HT-29 (cell line): Measurements from ENCODE around the gene VAMP8. TPM values are rescaled to one million over a fixed set of nuclear protein-coding genes. Genes with fewer than 3 reads are reported as not detected.
"Not testable (repeated sequence)": the region's sequence is repeated elsewhere in the genome, so short reads cannot be mapped to it uniquely, and the experiment has no call there.

Experiments
- DNase-seq: peaks from one replicate; pipeline ENCODE4 v3.0.0-alpha.2; 2015; ENCODE audit warnings: low spot score
- total RNA-seq: library from RNA; depleted of rRNA; stranded (reverse); fragments of >200 nt; shearing (Covaris generic); gene quantifications from 2 replicates; pipeline ENCODE4 v1.2.3, GENCODE V29; 2014

The VAMP8 gene
- total RNA-seq, 1 experiment from 2014 or later: 92.3 TPM

DNA sequence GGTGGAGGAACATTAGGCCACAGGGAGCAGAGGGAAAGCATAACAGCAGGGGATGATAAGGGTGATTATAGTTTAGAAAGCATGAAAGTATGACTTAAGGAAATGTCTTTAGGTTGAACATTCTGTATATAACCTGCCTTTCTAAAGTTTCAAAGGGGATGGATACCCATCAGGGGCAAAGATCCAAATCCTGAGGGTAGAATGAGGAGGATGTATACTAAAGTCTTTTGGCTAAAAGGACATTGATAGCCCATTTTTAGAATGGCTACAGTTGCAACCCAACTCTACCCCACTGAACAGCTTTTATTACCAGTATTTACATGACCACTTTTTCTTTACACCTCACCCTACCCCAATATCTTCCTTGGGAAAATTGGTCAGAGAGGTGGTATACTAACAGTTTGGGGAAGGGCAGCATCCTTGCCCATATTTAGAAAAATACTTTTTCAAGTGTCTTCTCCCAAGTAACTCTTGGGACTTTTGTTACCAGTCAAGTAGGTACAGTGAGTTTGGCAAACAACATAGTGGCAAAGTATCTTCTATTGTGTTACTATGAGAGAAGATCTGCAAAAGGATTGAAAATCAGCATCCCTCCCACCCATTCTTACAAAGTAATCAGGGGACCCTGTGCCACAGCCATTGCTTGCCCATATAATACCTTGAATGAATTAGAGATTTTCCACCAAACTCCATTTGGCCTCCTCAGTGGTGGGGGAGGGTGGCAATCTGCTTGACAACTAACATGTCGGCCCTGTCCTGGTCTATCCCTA lies 30.1 kb upstream of the VAMP8 start:
- no peak for DNase-seq

DNA sequence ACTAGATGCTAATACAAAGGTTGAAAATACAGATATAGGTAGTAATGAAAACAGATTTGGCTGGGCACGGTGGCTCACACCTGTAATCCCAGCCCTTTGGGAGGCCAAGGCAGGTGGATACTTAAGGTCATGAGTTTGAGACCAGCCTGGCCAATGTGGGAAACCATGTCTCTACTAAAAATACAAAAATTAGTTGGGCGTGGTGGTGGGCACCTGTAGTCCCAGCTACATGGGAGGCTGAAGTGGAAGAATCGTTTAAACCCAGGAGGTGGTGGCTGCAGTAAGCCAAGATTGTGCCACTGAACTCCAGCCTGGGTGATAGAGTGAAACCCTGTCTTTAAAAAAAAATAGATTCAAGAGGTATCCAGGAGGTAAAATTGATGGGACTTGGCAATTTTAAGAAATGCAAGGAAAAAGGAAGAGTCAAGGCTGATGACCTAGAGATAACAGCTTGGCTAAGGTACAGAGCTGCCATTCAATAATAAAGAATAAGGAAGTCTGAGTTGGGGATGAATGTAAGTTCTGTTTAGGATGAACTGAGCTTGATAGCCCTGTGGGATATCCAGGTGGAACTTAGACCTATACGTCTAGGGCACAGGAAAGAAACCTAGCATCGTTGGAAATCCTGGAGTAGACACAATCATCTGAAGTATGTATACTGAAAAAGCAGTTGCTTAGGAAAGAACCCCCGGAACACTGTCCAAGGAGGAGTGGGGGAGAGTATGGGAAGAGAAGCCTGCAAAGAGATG lies 29.4 kb upstream of the VAMP8 start:
- no peak for DNase-seq

DNA sequence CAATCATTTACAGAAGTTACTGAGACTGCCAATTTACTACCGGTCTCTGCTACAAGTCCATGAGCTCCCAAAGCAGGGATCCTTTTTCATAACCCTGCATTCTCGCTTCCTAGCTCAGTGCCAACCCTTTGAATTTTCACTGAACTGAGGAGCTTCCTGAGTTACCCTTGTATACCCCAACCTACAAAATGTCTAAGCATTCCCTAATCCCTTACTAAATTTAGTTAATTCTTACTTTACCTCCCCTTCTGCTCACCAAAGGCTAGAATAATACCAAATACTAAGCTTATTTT lies 28.8 kb upstream of the VAMP8 start:
- DNase-seq: no peak

DNA sequence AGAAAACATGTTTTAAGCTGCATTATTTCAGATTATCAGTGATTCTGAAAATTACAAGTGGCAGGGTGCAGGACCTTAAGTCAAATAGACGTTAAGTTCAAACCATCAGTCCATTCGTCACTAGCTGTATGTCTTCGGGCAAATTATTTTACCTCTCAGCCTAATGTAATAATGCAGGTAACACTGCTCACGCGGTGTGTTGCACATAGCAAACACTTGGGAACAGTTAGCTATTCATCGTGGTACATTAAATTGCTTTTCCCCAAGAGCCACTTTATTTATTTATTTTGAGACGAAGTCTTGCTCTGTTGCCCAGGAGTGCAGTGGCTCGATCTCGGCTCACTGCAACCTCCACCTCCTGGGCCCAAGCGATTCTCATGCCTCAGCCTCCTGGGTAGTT lies 28.3 kb upstream of the VAMP8 start:
- no peak for DNase-seq

- no peak for DNase-seq
Observed at GRCh38 chr2:85549826-85550225, 27.6 kb upstream of the VAMP8 start.

DNA sequence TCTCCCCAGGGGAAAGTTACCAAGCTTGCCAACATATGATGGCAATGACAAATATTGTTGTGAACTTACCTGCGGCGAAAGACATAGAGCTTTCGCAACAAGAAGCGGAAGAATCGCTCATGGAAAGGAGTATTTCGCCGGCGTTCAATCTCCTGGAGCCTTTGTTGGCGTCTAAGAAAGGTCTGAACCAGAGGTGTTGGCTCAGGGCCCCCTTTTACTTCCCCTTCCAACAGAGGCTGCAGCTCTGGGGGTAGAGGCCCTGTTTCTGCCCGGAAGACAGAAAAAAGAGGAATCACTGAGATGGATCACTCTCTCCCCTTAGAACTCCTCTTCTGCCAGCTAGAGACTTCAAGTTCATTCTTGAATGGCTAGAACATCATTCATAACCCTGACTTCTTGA lies 26.9 kb upstream of the VAMP8 start:
- DNase-seq: no peak

DNA sequence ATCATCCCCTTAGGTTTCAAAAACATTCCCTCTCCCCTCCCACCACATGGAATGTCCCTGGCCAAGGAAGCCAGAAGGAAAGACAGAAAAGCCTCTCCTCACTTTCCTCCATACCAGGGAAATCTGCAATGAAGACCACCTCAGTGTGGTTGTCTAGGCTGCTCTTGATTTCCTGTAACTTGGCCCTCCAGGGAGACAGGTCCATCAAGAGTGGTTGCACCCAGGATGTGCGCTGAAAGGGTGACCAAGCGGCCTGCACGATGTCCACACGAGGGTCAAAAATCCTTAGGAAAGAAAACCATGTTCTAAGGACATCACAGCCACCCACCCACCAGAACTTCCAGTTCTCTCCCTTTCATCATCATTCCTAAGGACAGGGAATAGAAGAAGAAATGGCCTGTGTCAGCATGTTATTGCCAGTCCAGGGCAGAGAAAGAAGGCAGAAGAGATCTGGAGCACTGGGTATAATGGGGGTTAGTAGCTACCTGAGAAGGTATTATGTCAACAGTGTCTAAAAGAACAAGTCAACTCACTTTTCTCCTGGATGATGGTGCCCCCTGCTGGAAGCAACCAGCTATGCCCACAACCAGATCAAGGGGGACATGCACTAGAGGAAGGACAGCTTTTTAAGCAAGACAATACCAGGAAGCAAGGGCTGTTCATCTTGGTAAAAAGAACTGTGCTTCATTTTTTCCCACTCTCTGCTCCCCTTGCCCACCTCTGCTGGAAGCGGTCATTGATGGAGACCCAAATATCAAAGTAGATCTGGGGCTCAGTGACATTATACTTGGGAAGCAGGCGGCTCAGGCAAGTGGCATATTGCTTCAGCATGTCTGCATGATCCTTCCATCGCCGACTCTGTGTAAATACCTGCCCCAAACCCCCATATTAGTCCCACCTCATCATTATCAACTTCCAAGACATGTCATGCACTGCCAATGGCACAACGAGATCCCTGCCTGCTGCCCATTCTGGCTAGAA lies 25.4 kb upstream of the VAMP8 start:
- DNase-seq: peak; percentile 94

GRCh38 chr2:85553184-85553583 lies 24.2 kb upstream of the VAMP8 start:
- DNase-seq: no peak

DNA sequence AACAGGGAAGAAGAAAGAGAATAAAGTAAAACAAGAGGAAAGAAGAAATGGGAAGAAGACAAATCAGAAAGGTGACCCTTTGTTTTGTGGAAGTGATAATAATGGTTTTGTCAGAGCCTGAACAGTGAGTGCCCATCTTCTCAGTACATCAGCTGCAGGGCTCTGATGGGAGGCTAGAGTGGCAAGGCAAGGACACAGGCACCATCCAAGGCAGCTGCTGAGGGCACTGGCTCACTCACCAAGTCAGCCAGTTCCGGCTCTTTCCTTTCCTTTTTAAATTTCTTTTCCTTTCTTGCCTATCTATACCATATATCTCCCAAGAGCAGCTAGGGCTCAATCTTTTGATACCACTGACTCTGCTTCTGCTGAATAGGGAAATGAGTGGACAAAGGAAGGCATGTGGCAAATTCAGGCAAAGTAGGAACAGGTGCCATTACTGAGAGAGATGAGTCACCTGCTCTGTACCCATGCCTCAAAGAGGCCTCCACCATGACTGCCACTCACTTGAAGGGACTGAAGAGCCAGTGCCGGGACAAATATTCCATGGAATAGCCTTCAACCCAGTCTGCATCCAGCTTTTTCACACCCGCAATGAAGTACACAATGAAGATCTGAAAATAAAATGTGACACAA lies 22.3 kb upstream of the VAMP8 start:
- DNase-seq: no peak

DNA sequence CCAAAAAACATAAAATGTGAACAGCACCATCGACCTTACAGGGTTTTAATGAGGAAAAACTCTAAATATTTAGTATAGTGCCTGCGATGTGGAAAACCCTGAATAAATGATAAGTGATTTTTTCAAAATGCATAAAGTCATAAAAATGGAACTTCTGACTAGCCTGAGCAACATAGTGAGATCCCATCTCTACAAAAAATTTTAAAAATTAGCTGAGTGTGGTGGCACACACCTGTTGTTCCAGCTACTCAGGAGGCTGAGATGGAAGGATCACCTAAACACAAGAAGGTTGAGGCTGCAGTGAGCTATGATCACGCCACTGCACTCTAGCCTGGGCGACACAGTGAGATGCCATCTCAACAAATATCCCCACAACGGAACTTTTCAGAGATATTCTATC lies 20.3 kb upstream of the VAMP8 start:
- no peak for DNase-seq

DNA sequence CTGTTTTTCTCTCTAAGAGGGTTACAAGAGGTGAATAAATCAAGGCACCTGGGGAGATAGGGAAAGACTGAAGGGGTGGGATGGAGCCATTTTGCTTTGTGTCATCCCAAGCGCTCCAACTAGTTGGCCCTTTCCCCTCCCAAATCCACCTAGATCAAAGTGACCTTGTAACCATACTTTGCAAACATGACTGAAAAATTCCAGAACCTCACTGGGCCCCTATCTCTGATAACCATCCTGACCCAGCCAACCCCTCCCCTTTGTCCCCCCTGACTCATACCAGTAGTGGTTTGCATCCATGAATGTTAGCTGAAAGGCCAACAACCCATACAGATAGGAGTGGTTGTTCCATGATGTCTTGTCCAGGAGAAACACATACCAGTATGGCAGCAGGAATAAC lies 19.2 kb upstream of the VAMP8 start:
- DNase-seq: no peak

DNA sequence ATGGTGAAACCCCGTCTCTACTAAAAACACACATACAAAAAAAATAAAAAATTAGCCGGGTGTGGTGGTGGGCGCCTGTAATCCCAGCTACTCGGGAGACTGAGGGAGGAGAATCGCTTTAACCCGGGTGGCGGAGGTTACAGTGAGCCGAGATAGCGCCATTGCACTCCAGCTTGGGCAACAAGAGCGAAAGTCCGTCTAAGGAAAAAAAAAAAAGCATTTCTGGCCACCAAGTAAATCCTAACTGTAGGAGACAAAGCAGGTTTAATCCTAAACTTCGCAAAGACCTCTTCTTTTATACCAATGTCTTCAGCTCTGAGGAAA lies 17.0 kb upstream of the VAMP8 start:
- not testable (repeated sequence) for DNase-seq

DNA sequence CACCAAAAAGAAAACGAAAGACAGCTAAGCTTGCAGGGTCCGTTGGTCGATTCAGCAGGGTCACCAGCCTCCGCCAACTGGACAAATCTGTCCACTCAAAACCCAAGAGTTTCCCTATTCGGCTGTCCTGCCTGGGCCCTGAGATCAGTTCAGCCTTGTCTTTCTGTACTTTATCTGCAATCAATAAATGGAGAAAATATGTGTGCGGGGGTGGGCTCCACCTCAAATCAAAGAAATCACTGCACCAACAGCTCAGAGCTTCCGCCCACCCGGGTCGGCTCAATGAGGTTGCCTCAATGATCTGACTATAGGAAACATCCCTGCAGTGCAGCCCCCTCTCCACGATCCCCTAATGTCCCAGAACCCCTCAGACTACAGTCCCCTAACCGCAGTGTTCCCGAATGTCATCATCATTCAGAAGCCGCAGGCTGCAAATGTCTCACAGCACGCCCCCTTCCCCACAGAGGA lies 16.5 kb upstream of the VAMP8 start:
- no peak for DNase-seq

DNA sequence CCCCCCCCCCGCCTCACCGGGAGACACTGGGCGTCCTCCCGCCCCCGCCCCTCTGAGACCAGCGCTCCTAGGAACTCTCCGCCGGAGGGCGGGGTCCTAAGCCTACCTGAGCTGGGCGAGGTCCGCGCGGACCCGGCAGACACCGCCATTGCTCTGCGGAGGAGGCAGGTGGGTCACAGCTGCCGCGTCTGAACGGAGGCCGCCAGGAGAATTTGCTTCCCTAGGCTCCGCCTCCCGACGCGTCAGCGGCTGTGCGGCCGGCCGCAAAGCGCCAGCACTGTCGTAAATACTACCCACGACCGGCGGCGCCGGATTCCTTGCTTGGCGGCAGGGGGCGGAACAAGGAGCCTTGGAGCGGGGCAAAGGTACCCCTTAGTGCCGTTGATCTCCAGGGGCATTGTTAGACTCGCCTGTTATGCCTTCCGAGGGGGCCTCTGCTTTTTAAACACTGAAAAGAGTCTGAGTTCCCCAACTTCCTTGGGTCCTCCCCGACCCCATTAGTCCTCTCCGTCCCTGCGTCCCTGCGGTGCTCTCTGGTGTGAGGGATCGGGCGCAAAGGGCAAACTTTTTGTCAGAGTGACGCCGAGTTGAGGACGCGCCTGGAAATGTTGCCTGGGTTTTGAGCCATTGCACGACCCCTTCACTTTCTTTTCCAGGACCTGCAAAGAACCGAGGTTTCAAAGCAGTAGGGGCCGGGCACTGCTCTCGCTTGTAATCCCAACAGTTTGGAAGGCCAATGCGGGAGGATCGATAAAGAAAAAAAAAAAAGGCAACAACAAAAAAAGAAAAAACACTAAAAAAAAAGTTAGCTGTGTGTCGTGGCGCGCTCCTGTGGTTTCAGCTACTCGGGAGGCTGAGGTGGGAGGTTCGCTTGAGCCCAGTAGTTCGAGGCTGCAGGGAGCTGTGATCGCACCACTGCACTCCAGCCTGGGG lies 15.8 kb upstream of the VAMP8 start, which contains the start of gene GGCX:
Gene GGCX (minus strand): TSS at position 214 of the 933 bp plus-strand sequence. CDS start 65 bp downstream, at position 149.
- peak; percentile 95 for DNase-seq

- no peak for DNase-seq
Observed at GRCh38 chr2:85564144-85564563, 13.2 kb upstream of the VAMP8 start.

GRCh38 chr2:85566265-85566664 lies 11.1 kb upstream of the VAMP8 start:
- DNase-seq: no peak

DNA sequence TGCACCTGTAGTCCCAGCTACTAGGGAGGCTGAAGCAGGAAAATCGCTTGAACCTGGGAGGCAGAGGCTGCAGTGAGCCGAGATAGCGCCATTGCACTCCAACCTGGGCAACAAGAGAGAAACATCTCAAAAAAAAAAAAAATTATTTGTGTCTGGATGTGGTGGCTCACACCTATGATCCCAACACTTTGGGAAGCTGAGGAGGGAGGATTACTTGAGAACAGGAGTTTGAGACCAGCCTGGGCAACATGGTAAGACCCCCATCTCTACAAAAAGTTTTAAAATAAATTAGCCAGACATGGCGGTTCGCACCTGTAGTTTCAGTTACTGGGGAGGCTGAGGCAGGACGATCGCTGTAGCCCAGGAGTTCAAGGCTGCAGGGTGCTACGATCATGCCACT lies 1.6 kb upstream of the VAMP8 start:
- DNase-seq: no peak

GRCh38 chr2:85577063-85577385 lies 362 bp upstream of the VAMP8 start:
- peak; percentile 9 for DNase-seq

DNA sequence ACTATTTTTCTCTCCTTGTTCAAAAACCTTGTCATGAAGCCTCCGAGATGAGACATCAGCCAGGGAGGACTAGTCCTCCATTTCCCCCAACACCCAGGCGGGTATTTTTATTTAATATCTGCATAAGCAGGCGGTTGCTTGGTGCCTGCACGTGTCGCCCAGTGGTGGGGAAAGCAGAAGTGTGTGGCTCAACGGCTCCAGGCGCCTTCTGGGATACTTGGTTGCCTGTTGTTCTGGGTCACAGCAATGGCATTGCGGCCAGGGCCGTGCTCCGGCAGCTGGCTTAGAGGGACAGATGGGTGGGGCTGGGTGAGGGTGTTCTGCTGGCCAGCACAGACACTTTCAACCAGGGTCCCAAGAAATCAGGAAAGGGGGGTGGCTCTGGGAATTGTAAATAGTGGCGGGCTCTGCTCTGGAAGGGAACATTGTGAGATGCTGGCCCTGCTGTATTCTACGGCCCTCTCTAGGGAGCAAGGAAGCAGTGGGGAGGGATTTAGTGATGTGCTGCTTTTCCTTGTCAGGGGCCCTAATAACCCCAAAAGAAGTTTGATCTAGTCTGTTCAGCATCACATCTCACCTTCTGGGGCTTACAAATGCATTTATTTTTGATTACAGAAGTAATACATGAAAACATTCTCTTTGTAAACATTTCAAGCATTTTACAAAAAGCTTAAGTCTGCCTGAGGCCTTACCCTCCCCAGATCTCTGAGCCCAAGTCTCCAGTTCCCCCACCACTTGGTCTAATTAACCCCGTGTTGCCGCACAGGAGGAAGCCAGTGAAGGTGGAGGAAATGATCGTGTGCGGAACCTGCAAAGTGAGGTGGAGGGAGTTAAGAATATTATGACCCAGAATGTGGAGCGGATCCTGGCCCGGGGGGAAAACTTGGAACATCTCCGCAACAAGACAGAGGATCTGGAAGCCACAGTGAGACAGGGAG lies 1.1 kb downstream of the VAMP8 start:
- peak; percentile 41 for DNase-seq
